Glutamatergic neuron (in vitro differentiated cells): ENCODE data around the gene NPHP4. TPM values are rescaled to one million over a fixed set of nuclear protein-coding genes. Genes with fewer than 3 reads are reported as not detected.
"Not testable (repeated sequence)": the region's sequence is repeated elsewhere in the genome, so short reads cannot be mapped to it uniquely, and the experiment has no call there.

Experiments
- DNase-seq: peaks from one replicate; pipeline ENCODE4 v3.0.0; 2022
- H3K27ac Mint-ChIP-seq: one replicate; pipeline ENCODE4 v1.8.0; 2020; ENCODE audit warnings: mild to moderate bottlenecking, mixed read lengths, inconsistent platforms; ENCODE audit not compliant: unreplicated experiment
- H3K27me3 Mint-ChIP-seq: one replicate; pipeline ENCODE4 v1.8.0; 2020; ENCODE audit warnings: mild to moderate bottlenecking, moderate library complexity, mixed read lengths, inconsistent platforms; ENCODE audit not compliant: unreplicated experiment
- H3K36me3 Mint-ChIP-seq: one replicate; pipeline ENCODE4 v1.8.0; 2020; ENCODE audit warnings: mild to moderate bottlenecking, mixed read lengths, inconsistent platforms; ENCODE audit not compliant: unreplicated experiment
- H3K4me1 Mint-ChIP-seq: one replicate; pipeline ENCODE4 v1.8.0; 2020; ENCODE audit warnings: mild to moderate bottlenecking, low read depth, mixed read lengths, inconsistent platforms; ENCODE audit not compliant: unreplicated experiment
- H3K4me3 Mint-ChIP-seq: one replicate; pipeline ENCODE4 v1.8.0; 2020; ENCODE audit warnings: mild to moderate bottlenecking, mixed read lengths, inconsistent platforms; ENCODE audit not compliant: unreplicated experiment
- H3K9me3 Mint-ChIP-seq: one replicate; pipeline ENCODE4 v1.8.0; 2020; ENCODE audit warnings: mild to moderate bottlenecking, moderate library complexity, mixed read lengths, inconsistent platforms; ENCODE audit not compliant: unreplicated experiment
- total RNA-seq: library from RNA; stranded (reverse); fragmentation: NEBNext Ultra II Directional; extraction: Animal tissue kit (Norgen Biotek cat#: 25700); gene quantifications from one replicate; pipeline ENCODE4 v1.2.1, GENCODE V29; 2021; ENCODE audit not compliant: unreplicated experiment
- TF ChIP-seq, protein P1 (sequence below): fragments of 200-600 bp; sonication (generic); IDR thresholded peaks from one replicate; pipeline ENCODE4 v1.5.0; 2021; ENCODE audit not compliant: partially characterized antibody, unreplicated experiment

NPHP4 gene
- total RNA-seq, 1 donor from 2014 or later: 28.4 TPM

DNA sequence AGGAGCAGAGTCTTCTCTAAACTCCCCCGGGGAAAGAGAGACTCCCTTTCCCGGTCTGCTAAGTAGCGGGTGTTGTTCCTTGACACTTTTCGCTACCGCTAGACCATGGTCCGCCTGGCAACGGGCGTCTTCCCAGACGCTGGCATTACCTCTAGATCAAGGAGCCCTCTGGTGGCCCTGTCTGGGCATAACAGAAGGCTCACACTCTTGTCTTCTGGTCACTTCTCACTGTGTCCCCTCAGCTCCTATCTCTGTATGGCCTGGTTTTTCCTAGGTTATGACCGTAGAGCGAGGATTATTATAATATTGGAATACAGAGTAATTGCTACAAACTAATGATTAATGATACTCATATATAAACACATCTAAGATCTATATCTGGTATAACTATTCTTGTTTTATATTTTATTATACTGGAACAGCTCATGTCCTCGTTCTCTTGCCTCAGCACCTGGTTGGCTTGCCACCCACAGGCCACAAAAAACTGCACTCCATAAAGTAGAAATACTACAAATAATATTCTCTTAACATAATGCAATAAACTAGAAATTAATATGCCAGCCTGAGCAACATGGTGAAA, 98.4 kb downstream of the NPHP4 start:
- H3K4me3 Mint-ChIP-seq, H3K9me3 Mint-ChIP-seq, H3K27me3 Mint-ChIP-seq, H3K27ac Mint-ChIP-seq, H3K36me3 Mint-ChIP-seq: not testable (repeated sequence)
- peaks cover 17% of the 10 kb centered on the region for H3K4me1 Mint-ChIP-seq
- peak; percentile 59 for DNase-seq
- TF ChIP-seq, protein P1, sequence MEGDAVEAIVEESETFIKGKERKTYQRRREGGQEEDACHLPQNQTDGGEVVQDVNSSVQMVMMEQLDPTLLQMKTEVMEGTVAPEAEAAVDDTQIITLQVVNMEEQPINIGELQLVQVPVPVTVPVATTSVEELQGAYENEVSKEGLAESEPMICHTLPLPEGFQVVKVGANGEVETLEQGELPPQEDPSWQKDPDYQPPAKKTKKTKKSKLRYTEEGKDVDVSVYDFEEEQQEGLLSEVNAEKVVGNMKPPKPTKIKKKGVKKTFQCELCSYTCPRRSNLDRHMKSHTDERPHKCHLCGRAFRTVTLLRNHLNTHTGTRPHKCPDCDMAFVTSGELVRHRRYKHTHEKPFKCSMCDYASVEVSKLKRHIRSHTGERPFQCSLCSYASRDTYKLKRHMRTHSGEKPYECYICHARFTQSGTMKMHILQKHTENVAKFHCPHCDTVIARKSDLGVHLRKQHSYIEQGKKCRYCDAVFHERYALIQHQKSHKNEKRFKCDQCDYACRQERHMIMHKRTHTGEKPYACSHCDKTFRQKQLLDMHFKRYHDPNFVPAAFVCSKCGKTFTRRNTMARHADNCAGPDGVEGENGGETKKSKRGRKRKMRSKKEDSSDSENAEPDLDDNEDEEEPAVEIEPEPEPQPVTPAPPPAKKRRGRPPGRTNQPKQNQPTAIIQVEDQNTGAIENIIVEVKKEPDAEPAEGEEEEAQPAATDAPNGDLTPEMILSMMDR: peak; percentile 49

DNA sequence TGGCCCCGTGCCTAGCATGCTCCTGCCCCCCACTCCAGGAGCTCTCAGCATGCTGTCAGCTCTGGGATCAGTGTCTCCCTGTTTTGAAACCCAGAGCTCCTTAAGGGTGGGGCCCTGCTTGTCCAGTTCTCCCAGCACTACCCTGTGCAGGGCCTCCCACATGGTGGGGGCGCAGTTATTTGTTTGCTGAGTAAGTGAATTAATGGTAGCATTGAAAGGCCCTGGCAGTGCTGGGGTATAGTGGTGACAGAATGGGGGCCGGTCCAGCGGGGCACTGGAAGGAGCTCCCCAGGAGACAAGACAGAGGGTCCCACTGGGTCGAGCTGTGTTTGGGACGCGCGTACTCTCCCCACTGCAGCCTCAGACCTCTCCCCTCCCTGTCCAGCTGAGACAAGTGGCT, 99.9 kb downstream of the NPHP4 start:
- Mint-ChIP-seq H3K27ac (no peak overlapping the region), H3K27me3 (peaks cover 4% of the 10 kb centered on the region), H3K36me3 (peaks cover 7% of the 10 kb centered on the region), H3K9me3 (peaks cover 4% of the 10 kb centered on the region), H3K4me1 (peaks cover 16% of the 10 kb centered on the region), H3K4me3 (no peak overlapping the region)
- DNase-seq: no peak
- TF ChIP-seq, protein P1: no peak

DNA sequence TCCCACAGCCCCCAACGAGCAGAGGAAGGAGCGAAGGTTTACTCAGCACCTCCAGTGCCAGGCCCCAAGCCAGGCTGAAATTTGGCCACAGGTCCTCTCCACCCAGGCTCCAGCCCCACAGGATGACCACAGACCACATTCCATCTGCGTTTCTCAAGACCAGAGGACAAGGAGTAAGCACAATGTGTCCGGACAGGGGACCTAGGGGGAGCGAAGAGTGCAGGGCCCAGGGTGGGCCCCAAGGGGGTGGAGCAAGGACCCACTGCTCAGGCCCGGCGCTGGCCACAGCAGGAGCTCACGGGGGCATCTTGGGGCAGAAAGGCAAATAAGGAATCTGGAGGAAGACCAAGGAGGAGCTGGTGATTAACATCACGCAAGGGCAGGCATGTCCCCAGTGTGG, 100.5 kb downstream of the NPHP4 start:
- Mint-ChIP-seq H3K4me3 (no peak overlapping the region), H3K4me1 (peaks cover 16% of the 10 kb centered on the region), H3K9me3 (peaks cover 4% of the 10 kb centered on the region), H3K27ac (no peak overlapping the region), H3K27me3 (peaks cover 4% of the 10 kb centered on the region), H3K36me3 (peaks cover 7% of the 10 kb centered on the region)
- DNase-seq: no peak
- TF ChIP-seq, protein P1: no peak

DNA sequence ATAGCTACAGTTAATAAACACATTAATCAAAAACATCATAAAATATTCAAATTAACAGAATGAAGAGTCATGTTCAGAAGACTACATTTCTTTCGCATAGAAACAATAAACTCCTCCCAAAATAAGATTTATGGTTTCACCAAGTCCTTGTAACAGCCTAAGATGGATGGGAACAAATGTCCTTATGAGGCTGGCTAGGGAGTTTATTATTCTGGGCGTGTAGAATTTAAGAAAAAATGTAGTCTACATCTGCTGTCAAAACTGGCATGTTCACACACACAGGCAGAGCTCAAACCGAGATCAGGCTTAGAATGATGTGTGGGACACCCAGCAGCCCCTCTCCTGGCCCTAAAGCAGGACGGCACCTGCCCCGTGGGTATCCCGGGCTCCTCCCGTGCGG, 101.1 kb downstream of the NPHP4 start:
- Mint-ChIP-seq H3K36me3 (peaks cover 7% of the 10 kb centered on the region), H3K4me1 (peaks cover 16% of the 10 kb centered on the region), H3K27me3 (peaks cover 4% of the 10 kb centered on the region), H3K9me3 (peaks cover 4% of the 10 kb centered on the region), H3K4me3 (no peak overlapping the region), H3K27ac (no peak overlapping the region)
- TF ChIP-seq, protein P1: no peak
- DNase-seq: no peak

DNA sequence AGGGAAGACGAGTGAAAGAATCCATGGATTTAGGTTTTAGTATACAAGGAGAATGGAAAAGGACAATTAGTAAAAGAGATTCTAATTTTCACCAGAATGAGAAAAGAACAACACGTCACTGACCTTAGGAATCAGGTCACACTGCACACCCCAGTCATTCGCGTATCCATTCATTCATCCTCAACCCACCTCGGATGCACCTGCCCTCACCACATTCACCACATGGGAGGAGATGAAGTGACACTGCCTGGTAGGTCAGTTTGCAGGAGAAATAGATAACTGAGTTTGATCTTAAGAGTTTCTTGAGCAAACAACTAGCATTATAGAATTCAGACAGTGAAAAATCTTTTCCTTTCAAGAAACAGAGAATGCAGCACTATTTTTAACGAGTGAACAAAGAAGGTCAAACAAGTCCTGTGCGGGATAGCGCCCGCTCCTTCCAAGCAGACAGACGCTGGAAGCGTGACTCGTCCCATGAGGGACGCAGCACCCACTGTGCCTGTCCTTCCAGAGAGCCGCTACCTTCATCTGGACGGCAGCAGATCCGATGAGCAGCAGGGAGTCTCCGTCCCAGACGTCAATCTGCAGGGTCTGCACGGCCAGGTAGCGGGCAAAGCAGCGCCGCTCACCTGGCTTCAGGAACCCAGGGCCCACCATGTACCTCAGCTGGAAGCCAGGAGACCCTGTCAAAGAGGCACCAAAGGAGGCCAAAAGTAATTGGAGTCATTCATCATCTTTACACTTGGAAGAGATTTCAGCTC, 101.7 kb downstream of the NPHP4 start:
- Mint-ChIP-seq H3K9me3 (peaks cover 4% of the 10 kb centered on the region), H3K27me3 (peaks cover 4% of the 10 kb centered on the region), H3K4me3 (no peak overlapping the region), H3K27ac (no peak overlapping the region), H3K36me3 (peaks cover 7% of the 10 kb centered on the region), H3K4me1 (peaks cover 16% of the 10 kb centered on the region)
- TF ChIP-seq, protein P1: no peak
- DNase-seq: no peak
